SK-N-SH treated with all-trans-retinoic acid at 6 μM for 48 hours (cell line): ENCODE data around the gene TOP2A.

Experiments
- ATAC-seq: fragments of 200-7000 bp; cut with Tn5 transposase; 3 replicates; pipeline ENCODE4 v1.9.1; 2020; ENCODE audit warnings: mild to moderate bottlenecking, moderate library complexity
- ARNTL ChIP-seq: fragments of 450-650 bp; formaldehyde crosslinking; IDR thresholded peaks from 2 replicates; pipeline ENCODE4 v1.5.0; 2020; ENCODE audit warnings: low read depth, mild to moderate bottlenecking, moderate library complexity, borderline replicate concordance
- BACH2 ChIP-seq: fragments of 250-450 bp; sonication (Bioruptor Pico); IDR thresholded peaks from 2 replicates; pipeline ENCODE4 v1.9.0; 2021; ENCODE audit warnings: mild to moderate bottlenecking, borderline replicate concordance
- CREB5 ChIP-seq: fragments of 250-450 bp; sonication (Bioruptor Pico); IDR thresholded peaks from 2 replicates; pipeline ENCODE4 v1.5.1; 2020; ENCODE audit warnings: low read depth, mild to moderate bottlenecking, moderate library complexity
- CSDC2 ChIP-seq: fragments of 250-450 bp; sonication (Bioruptor Pico); IDR thresholded peaks from 2 replicates; pipeline ENCODE4 v1.5.0; 2020; ENCODE audit warnings: mild to moderate bottlenecking, moderate library complexity
- CSRNP3 ChIP-seq: fragments of 250-450 bp; sonication (Bioruptor Pico); IDR thresholded peaks from 2 replicates; pipeline ENCODE4 v1.5.1; 2021; ENCODE audit warnings: mild to moderate bottlenecking, moderate library complexity
- ESRRG ChIP-seq: fragments of 250-450 bp; sonication (Bioruptor Pico); IDR thresholded peaks from 2 replicates; pipeline ENCODE4 v1.6.1; 2021; ENCODE audit warnings: mild to moderate bottlenecking
- GLIS3 ChIP-seq: fragments of 250-450 bp; sonication (Bioruptor Pico); IDR thresholded peaks from 2 replicates; pipeline ENCODE4 v1.5.0; 2020; ENCODE audit warnings: mild to moderate bottlenecking, moderate library complexity
- OSR1 ChIP-seq: fragments of 250-450 bp; sonication (Bioruptor Pico); IDR thresholded peaks from 2 replicates; pipeline ENCODE4 v1.8.0; 2022; ENCODE audit warnings: moderate library complexity, mild to moderate bottlenecking, inconsistent platforms
- PPARA ChIP-seq: fragments of 250-450 bp; sonication (Bioruptor Pico); IDR thresholded peaks from 2 replicates; pipeline ENCODE4 v1.5.0; 2020; ENCODE audit warnings: mild to moderate bottlenecking, borderline replicate concordance
- RARB ChIP-seq: fragments of 250-450 bp; sonication (Bioruptor Pico); IDR thresholded peaks from 2 replicates; pipeline ENCODE4 v1.8.0; 2021; ENCODE audit warnings: mild to moderate bottlenecking, moderate library complexity
- SNAI2 ChIP-seq: fragments of 250-450 bp; sonication (Bioruptor Pico); IDR thresholded peaks from 2 replicates; pipeline ENCODE4 v1.5.0; 2020; ENCODE audit warnings: mild to moderate bottlenecking, moderate library complexity
- TCF4 ChIP-seq: fragments of 250-450 bp; sonication (Bioruptor Pico); IDR thresholded peaks from 2 replicates; pipeline ENCODE4 v1.8.0; 2021; ENCODE audit warnings: mild to moderate bottlenecking, moderate library complexity, borderline replicate concordance
- TSHZ2 ChIP-seq: fragments of 250-450 bp; sonication (Bioruptor Pico); IDR thresholded peaks from 2 replicates; pipeline ENCODE4 v1.5.0; 2020; ENCODE audit warnings: mild to moderate bottlenecking, moderate library complexity
- ZC3H10 ChIP-seq: fragments of 250-450 bp; sonication (Bioruptor Pico); IDR thresholded peaks from 2 replicates; pipeline ENCODE4 v1.5.1; 2021; ENCODE audit warnings: mild to moderate bottlenecking, moderate library complexity
- ZFP3 ChIP-seq: fragments of 250-450 bp; sonication (Bioruptor Pico); IDR thresholded peaks from 2 replicates; pipeline ENCODE4 v1.5.0; 2020; ENCODE audit warnings: mild to moderate bottlenecking, moderate library complexity
- ZFP30 ChIP-seq: fragments of 450-650 bp; formaldehyde crosslinking; IDR thresholded peaks from 2 replicates; pipeline ENCODE4 v1.5.0; 2022; ENCODE audit warnings: mild to moderate bottlenecking, moderate library complexity
- ZNF70 ChIP-seq: fragments of 450-650 bp; formaldehyde crosslinking; IDR thresholded peaks from 2 replicates; pipeline ENCODE4 v1.5.0; 2020; ENCODE audit warnings: mild to moderate bottlenecking, moderate library complexity
- ZNF8 ChIP-seq: fragments of 450-650 bp; formaldehyde crosslinking; IDR thresholded peaks from 2 replicates; pipeline ENCODE4 v1.5.0; 2020; ENCODE audit warnings: mild to moderate bottlenecking, moderate library complexity
- TF ChIP-seq, protein P1 (sequence below): fragments of 250-450 bp; sonication (Bioruptor Pico); IDR thresholded peaks from 2 replicates; pipeline ENCODE4 v1.8.0; 2021; ENCODE audit warnings: low read depth, mild to moderate bottlenecking, moderate library complexity, borderline replicate concordance

The TOP2A gene

DNA sequence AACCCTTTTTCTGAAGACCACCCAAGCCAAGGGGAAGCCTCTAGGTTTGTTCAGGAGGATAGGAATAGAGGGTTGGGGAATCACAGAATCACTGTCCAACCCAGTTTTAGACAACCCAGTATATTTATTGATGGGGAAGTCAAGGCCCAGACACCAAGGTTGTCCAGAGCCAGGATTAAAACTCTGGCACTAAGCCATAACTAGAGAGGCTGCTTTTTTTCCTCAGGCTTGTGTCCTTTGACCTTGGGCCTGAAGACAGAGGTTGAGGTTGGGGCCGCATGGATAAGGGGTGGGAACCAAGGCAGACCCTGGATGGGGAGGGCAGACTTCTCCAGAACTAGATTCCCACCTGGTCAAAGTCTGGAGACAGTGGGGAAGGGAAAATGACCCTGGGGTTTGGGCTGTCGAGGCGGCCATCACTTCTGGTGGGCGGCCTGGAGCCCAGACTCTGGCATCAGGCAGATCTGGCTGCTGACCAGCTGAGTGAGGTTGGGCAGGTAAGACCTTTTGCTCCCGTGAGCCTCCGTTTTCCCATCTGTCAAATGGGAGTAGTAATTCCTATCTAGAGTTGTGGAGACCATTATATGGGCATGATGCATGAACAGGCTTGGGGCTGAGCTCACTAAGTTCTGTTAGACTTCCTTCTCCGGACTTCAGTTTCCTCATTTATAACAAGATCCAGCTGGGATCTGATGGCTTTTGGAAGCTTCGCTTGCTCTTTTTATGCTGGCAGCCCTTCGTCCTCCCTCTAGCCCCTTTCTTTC is 43.5 kb upstream of the TOP2A start:
- TF ChIP-seq ZC3H10 (CRISPR knock-in tag) (no peak), ZFP3 (CRISPR knock-in tag) (no peak), TCF4 (CRISPR knock-in tag) (no peak), ARNTL (no peak), ZNF8 (0 out of 2 replicates have a peak, but pooled peaks have one; percentile 2), ZNF70 (CRISPR knock-in tag) (no peak), CSRNP3 (CRISPR knock-in tag) (no peak)
- no peak for ATAC-seq

DNA sequence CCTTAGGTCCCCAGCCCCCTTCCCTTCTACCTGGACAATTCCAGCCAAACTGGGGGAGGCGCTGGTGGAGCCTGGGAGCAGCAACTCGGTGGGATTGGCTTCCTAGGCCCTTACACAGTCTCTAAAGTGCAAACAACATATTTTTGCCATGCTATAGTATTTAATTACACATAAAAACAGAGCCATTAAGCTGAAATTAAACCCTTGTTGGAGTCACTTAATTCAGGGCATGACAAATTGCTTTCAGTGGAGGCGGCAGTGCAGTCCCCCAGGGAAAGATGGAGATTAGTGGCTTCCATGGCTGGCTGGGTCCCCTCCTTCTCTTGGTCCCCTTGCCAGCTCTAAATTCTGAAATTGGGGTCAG is 42.9 kb upstream of the TOP2A start:
- TF ChIP-seq ZNF8 = 0 out of 2 replicates have a peak, but pooled peaks have one; percentile 9
- peak; percentile 94 for TF ChIP-seq TCF4 (CRISPR knock-in tag)
- no peak for TF ChIP-seq ARNTL
- no peak for TF ChIP-seq ZNF70 (CRISPR knock-in tag)
- no peak for TF ChIP-seq GLIS3 (CRISPR knock-in tag)
- no peak for TF ChIP-seq ESRRG (CRISPR knock-in tag)
- TF ChIP-seq TSHZ2 = peak; percentile 76; the same call in 1 of the 2 replicates
- TF ChIP-seq OSR1 (CRISPR knock-in tag) = no peak
- no peak for TF ChIP-seq ZC3H10 (CRISPR knock-in tag)
- no peak for ATAC-seq

DNA sequence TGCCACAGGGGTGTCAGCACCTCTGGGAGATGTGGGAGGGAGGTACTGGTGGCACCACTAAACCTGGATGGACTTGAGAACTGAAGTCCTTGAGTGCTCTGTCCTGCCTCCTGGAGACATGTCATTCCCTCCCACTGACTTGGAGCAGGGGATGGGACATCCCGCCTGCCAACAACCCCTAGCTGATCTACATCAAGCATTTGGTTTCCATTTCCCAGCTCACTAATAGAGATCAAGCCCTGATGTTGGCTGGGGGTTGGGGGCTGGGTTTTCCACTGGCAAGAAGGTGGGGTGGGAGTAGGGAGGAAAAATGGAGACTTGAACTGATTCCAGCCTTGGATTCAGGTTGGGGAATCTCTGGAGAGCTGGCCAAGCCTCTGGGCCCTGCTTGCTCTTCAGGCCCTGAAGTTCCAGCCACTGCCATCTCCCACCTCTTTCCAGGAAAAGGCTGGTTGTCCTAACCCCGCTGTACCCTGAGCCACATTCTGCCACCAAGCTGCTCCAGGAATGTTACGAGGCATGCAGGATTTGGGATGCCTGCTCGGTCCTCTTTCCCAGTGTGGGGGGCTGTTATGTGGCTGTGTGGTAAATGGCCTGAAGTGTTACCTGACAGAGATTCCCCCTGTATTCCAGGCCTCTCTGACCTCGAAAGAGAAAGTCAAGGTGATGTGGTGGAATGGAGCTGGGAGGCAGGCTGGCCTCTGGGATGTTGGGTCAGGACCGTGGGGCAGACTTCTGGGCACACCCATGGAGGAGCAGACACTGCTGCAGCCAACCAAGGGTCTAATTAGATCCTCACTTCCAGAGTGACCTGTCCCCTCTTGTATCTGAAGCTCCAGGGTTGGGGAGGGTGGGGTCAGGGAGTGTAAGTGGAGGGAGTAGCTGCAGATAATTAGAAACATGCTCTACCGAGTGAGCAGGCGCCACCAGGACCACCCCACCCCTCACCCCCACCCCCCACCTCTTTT is 42.2 kb upstream of the TOP2A start:
- TF ChIP-seq CSRNP3 (CRISPR knock-in tag) (no peak), TCF4 (CRISPR knock-in tag) (peak; percentile 26; the same call in 1 of the 2 replicates)
- ATAC-seq = peak; percentile 1; the same call in 2 of the 3 replicates

- ATAC-seq = no peak
- TF ChIP-seq TSHZ2 (no peak), RARB (CRISPR knock-in tag) (no peak), ESRRG (CRISPR knock-in tag) (no peak), PPARA (CRISPR knock-in tag) (no peak), CSDC2 (CRISPR knock-in tag) (no peak), BACH2 (CRISPR knock-in tag) (no peak), ZFP30 (CRISPR knock-in tag) (no peak), ZNF70 (CRISPR knock-in tag) (no peak), ZC3H10 (CRISPR knock-in tag) (no peak), SNAI2 (CRISPR knock-in tag) (no peak), CREB5 (CRISPR knock-in tag) (no peak)
- TF ChIP-seq, protein P1, sequence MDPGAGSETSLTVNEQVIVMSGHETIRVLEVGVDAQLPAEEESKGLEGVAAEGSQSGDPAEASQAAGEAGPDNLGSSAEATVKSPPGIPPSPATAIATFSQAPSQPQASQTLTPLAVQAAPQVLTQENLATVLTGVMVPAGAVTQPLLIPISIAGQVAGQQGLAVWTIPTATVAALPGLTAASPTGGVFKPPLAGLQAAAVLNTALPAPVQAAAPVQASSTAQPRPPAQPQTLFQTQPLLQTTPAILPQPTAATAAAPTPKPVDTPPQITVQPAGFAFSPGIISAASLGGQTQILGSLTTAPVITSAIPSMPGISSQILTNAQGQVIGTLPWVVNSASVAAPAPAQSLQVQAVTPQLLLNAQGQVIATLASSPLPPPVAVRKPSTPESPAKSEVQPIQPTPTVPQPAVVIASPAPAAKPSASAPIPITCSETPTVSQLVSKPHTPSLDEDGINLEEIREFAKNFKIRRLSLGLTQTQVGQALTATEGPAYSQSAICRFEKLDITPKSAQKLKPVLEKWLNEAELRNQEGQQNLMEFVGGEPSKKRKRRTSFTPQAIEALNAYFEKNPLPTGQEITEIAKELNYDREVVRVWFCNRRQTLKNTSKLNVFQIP (CRISPR knock-in tag) = no peak
These were observed 41.3 kb upstream of the TOP2A start for GRCh38 chr17:40458851-40459482.
